Fibroblast of skin of right biceps (primary cell): ENCODE measurements around the gene ATXN2L.
"Not testable (repeated sequence)": the region's sequence is repeated elsewhere in the genome, so short reads cannot be mapped to it uniquely, and the experiment has no call there.

ENCODE experiments used
- DNase-seq: peaks from one replicate; pipeline ENCODE4 v3.0.0-alpha.2; 2013

Gene ATXN2L

DNA sequence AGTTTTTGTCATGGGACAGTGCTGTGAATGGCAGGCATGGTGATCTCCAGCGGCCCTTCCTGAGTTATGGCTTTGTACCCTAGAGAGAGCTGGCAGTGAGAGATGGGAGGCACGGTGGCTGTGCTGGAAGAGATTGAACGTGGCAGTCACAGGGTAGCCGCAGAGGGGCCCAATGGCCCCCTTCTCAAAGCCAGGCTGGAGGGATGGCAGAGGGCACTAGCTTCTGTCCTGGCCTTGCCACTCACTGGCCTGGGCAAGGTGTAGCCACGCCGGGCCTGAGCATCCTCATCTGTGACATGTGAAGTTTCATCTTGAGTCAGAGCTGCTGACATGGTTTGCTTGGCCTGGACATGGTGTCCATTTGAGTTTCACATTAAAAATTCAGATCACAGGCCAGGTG is 51.6 kb downstream of the ATXN2L start:
- DNase-seq = no peak

DNA sequence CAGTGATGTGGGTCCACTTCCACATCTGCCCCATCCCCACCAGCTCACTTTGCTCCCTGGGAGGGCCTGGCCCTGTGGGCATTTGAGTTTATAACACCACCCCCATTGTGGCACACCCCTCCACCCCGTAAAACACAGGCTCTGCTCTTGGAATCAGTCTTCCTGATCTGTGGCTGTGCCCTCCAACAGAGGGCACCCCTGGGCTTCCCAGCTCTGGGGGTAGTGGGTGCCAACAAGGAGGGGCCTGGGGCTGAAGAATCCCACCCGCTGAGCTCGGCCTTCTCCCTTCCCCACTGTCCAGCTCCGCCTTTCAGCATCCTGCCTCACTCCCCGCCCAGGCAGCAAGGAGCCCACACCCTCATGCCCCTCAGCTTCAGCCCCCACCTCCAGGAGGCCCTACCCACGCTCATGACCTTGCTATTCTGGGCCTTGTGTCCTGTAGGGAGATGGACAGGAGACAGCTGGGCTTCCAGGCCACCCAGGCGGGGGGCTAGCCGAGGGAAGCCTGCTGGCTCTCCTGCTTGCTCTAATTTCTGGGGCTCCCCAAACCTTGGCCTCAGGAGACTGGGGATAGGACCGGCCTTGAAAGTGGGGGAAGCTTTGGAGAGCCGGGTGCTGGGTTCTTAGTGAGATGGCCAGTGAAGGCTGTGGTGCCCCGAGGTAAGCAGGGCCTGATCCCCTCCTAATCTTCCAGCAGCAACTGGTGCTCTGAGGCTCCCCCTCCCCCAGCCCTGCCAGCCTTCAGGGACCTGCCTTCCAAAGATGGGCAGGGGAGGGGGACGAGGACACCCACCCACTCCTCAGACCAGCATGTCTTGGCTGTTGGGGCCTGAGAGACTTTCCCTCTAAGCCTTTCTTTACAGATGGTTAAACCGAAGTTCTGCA is 52.6 kb downstream of the ATXN2L start:
- no peak for DNase-seq

DNA sequence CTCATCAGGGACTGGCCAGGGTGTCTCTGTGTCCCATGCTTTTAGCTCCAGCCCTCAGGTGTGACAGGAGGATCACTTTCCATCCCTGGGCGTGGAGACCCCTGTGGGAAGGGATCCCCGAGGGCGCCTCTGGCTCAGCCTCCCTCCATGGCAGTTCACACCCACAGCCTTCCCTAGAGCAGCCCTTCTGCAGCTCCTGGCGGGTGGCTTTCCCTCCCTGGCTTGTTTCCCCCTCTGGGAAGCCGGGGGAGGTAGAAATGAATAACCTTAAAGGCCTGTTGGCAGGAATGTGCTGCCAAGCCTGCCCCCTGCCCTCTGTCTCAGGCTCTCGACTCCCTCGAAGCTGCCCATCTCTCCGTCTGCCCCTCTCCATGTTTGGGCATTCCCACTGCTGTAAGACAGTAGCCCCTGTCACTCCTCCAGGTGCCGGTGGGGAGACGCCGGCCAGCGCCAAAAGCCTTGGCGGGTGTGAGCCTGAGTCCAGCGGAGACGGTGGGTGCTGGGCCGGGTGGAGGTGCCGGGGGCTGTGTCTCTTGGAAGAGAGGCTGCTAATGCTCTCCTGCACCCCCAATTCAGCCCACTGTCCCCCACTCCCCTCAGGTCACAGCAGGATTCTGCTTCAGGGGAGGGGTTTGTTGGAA is 53.3 kb downstream of the ATXN2L start:
- no peak for DNase-seq

DNA sequence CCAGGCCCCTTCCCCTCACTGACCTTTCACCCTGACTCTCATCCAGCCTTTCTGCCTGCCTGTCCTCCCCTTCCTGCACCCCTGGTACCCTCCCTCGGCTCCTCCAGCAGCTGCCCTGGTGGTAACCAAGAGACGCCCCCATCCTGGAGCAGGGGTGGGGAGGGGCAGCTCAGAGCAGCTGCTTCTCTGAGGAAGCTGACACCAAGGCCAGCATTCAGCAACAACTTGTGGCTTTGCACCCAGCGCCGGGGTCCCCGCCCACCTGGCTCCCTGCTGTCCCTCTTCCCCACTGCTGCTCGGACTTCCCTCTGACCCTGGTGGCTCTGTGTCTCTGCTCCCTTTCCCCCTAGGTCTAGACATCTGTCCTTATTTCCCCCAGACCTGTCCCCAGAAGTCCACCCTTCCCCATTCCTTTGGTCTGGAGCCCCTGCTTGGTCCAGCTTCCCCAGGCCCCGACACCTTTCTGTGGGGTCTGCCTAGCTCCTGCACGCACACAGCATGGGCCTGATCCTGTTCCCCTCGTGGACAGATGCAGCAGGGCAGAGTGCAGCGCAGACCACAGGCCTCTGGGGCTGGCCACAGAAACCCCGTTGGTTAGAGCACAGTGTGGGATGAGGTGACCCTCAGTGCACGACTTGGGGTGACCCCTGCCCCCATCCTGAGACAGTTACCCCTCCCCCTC is 54.3 kb downstream of the ATXN2L start:
- DNase-seq = no peak

DNA sequence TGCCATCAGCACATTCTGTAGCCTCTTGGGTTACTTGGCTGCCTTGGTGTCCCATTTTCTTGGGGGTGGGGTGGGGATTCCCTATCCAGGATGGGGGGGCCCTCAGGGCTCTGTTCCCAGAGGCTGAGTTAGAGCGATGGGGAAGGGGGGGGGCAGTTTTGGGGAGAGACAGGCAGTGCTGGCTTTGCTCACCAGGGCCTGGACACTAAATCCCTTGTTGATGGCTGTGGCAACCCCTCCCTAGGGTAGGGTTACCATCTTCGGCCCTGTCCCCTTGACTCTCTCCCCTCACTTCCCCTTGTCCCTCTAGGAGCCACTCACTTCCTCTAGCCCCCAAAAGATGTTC is 54.8 kb downstream of the ATXN2L start:
- no peak for DNase-seq

DNA sequence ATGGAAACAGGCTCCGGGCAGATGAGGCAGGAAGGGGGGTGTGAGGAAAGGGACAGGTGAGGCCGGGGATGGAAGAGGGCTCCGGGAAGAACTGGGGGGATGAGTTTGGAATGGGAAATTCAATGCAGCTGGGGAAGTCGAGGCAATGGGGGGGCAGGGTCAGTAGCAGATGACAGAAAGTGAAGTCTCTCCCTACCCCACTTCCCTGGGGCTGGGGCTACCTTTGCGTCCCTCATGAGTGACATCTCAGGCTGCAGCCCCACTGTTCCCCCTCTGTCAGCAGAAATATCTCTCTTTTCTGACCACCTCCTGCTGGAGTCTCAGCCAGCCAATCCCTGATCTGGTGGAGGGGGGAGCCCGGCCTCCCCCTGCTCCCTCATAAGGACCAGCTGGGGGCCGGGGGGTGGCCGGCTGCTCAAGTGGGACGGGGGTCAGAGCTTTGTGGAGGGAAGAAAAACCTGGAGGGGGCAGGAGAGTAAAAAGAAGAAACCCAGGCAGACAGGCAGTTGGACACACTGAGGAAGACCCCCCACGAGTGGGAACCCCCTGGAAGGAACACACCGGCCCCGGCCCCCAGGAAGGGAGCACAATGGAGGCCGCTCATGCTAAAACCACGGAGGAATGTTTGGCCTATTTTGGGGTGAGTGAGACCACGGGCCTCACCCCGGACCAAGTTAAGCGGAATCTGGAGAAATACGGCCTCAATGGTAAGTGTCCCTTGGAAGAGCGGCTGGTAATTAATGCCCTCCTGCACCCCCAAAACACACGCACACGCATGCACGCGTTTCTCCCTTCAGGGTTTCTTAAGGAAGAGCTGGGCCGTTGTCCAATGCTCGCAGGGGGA is 55.5 kb downstream of the ATXN2L start, which contains the start of gene ATP2A1:
Gene ATP2A1 (plus strand): TSS at position 406 of the 844 bp plus-strand sequence. CDS start 184 bp downstream, at position 590.
- no peak for DNase-seq

DNA sequence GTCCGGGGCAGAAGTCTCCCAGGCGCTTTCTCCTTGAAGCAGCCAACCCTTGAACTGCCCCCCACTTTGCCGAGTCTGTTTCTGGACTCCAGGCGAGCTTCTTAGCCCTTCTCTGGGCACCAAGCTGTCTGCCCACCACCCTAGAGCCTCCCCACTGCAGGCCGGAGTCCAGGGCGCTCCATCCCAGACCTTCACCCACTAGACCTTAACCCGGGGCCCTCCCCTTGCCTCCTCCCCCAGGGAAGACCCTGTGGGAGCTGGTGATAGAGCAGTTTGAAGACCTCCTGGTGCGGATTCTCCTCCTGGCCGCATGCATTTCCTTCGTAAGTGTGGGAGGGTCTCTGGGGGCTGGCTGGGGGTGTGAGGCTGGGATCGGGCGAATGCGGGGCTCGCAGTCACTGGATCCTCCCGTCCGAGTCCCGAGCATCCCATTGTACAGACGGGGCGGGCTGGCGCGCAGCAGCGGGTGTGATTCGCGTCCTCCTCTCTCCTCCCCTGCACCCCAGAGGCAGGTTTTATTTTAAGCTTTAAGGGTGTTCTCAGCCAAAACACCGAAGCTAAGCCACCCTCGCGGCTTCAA is 56.6 kb downstream of the ATXN2L start:
- DNase-seq = no peak

DNA sequence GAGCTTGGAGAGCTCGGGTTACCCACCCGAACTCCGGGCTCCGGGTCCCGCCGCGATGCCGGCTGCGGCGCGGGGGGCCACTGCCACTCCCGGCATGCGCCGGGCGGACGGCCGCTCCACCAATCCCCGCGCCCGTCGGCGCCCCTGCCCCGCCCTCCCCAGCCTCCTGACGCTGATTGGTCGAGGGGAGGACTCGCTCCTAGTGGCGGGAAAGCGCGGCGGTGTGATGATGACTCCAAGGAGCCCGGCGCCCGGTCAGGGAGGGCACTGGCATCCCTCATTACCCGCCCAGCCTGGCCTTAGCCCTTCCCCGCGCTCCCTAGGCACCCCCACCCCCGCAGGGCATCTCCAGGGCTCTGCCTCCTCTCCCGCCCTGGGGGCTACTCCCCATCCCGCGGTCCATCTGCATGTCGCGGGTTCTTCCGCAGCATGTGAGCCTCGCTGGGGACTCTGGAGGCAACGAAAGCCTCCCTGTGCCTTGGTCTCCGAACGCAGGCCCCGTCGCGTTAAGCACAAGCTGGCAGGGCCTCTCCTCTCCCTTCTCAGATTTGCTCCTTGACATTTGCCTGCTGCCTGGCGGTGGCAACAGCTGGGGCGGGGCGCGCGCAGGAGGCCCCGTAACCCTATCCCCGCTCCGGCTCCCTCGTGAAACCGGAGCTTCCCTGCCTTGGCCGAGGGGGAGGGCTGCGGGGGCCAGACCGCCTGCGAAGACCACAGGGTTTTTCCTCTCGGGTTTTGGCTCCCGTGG is 57.2 kb downstream of the ATXN2L start:
- DNase-seq = peak; percentile 88

DNA sequence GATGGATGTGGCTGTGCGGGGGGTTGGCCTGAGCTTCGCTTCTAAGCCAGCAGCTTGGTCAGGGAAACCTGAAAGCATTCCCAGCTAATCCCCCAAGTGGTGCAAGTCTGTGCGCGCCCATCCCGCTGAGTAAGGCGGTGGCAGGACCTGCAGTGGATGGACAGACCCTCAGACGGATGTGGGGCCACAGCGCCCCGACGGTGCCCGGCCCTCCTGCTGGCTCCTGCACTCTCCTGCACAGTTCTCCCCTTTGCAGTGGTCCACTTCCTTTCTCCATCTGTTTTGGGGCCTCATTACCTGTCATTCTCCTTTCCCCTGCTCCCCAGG is 57.8 kb downstream of the ATXN2L start:
- DNase-seq = no peak

DNA sequence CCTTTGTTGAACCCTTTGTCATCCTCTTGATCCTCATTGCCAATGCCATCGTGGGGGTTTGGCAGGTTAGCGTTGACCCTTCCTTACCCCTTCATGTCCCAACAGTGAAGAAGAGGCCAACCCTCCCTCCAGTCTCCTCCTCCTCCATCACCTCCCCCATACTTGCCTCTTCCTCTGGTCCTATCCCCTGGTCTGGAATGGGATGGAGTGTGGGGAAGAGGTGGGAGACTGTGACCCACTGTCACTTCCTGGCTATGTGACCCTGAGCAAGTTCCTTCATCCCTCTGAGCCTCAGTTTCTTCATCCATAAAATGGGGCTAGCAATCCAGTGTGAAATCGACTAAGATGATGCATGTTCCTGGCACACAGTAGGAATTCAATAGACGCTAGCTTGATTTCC is 58.2 kb downstream of the ATXN2L start:
- no peak for DNase-seq

DNA sequence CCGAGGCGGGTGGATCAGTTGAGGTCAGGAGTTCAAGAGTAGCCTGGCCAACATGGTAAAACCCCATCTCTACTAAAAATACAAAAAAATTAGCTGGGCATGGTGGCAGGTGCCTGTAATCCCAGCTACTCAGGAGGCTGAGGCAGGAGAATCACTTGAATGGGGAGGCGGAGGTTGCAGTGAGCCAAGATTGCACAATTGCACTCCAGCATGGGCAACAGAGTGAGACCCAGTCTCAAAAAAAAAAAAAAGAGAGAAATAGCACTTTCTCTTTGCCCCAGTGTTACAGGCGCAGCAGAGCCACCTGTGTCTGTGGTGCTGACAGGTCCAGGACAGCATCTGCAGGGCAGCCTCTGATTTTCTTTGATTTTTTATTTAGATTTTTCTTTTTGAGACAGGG is 58.8 kb downstream of the ATXN2L start:
- not testable (repeated sequence) for DNase-seq

DNA sequence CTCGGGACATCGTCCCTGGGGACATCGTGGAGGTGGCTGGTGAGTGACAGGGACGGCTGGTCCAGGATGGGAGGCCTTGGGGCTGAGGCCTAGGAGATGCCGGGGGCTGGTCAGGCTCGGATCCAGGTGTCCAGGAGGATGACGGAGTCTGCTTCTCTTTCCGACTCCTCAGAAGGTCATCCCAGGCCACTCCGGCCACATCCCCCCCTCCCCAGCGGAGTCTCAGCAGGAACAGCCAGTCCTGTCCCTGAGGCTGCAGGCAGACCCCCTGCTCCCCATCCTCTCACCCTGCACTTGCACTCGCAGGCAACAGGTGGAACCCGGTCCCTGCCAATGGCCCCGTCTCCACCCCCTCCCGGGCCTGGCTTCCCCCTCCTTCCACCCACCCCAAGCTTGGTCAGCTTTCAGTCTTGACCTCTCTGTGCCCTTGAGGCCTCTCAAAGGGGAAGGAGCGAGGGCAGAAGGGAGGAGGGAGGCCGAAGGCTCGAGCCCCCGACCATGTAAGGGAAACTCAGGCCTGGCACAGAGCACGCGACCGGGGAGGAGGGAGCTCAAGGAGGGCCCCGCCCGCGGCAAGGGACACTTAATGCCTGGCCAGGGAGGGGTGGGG is 59.9 kb downstream of the ATXN2L start:
- no peak for DNase-seq

DNA sequence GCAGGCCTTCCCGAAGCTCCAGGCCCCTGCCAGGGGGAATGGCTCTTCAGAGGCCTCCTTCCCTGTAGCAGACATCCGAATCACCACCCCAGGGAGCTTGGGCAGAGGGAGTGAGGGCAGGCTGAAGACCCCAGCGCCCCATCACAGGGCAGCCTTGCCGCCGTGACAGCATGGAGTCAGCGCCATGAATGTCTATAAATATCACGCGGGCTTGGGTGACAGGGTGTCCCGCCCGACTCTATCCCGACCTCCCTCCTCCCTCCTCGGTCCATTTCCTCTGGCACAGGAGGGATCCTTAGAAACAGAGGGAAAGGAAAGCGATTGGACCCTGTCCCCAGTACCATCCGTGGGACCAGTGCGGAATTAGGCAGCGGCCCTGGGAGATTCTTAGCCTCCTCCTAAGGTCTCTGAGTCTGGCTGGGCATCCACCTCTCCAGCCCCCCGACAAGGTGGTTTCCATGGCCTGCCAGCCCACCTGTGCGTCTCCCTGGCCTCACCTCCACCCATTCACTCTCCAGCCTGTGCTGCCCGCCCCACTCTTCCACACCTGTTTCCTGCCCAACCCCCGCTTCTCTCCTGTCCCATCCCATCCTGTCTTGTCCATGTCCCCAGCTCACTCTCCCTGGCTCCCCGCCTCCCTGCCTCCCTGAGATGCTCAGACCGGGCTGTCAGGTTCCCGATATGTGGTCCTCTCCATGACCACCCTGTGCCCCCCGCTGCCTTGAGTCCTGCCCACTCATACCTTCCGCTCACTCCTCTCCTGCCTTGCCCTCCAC is 60.6 kb downstream of the ATXN2L start:
- DNase-seq = no peak

DNA sequence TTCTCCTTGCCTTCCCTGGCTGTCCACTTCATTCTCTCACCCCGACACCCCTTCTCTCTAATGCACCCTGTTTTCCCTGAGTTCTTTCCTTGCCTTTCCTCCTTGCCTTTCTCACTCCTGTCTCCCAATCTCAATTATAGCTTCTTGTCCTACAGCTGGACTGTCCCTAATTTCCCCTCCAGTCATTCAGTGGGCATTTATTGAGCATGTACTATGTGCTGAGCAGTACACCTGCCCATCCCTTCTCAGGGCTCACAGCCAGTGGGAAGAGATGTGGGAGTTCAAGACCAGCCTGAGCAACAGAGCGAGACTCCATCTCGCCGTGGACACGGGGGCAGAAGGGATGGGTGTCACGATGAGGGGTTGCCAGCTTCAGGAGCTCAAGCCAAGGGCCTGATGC is 61.2 kb downstream of the ATXN2L start:
- no peak for DNase-seq
